Measurements from ENCODE around the gene YKT6. TPM values are rescaled to one million over a fixed set of nuclear protein-coding genes. Genes with fewer than 3 reads are reported as not detected.

Gene YKT6
- total RNA-seq, 1 donor from 2014 or later, result 53.3 TPM

- Histone ChIP-seq H3K27me3 (ENCODE audit: low read depth) (peaks cover 25% of the 10 kb centered on the region), H3K36me3 (peaks cover 5% of the 10 kb centered on the region), H3K27ac (replicated peaks) (no peak overlapping the region), H3K4me3 (no peak overlapping the region), H3K4me1 (no peaks in the 10 kb centered on the region), H3K9me3 (replicated peaks) (no peaks in the 10 kb centered on the region)
- intact Hi-C loops (cut with micrococcal nuclease), result no loop called here
- no peak for DNase-seq
- no peak for TF ChIP-seq CTCF (IDR thresholded peaks at IDR 0.05; ENCODE audit: borderline replicate concordance)
These were observed 23.5 kb downstream of the YKT6 start for GRCh38 chr7:44224080-44224973.

- intact Hi-C loops (cut with micrococcal nuclease), result no loop called here
- no peaks in the 10 kb centered on the region for H3K4me1 ChIP-seq
- H3K9me3 ChIP-seq (replicated peaks), result no peaks in the 10 kb centered on the region
- H3K27me3 ChIP-seq (ENCODE audit: low read depth), result peaks cover 25% of the 10 kb centered on the region
- H3K4me3 ChIP-seq, result no peak overlapping the region
- H3K27ac ChIP-seq (replicated peaks), result no peak overlapping the region
- TF ChIP-seq CTCF (IDR thresholded peaks at IDR 0.05; ENCODE audit: borderline replicate concordance), result no peak
- peaks cover 3% of the 10 kb centered on the region for H3K36me3 ChIP-seq
- DNase-seq, result no peak
These were observed 24.3 kb downstream of the YKT6 start for GRCh38 chr7:44224974-44225565.

GRCh38 chr7:44225566-44226395 lies 25.0 kb downstream of the YKT6 start:
- intact Hi-C loops (cut with micrococcal nuclease), result no loop called here
- TF ChIP-seq CTCF (IDR thresholded peaks at IDR 0.05; ENCODE audit: borderline replicate concordance), result no peak
- H3K4me1 ChIP-seq, result no peaks in the 10 kb centered on the region
- no peak for DNase-seq
- H3K4me3 ChIP-seq, result no peak overlapping the region
- no peak overlapping the region for H3K27ac ChIP-seq (replicated peaks)
- H3K27me3 ChIP-seq (ENCODE audit: low read depth), result peaks cover 25% of the 10 kb centered on the region
- H3K36me3 ChIP-seq, result no peaks in the 10 kb centered on the region
- H3K9me3 ChIP-seq (replicated peaks), result no peaks in the 10 kb centered on the region

- no peaks in the 10 kb centered on the region for H3K9me3 ChIP-seq (replicated peaks)
- no peak for DNase-seq
- peaks cover 21% of the 10 kb centered on the region for H3K27me3 ChIP-seq (ENCODE audit: low read depth)
- TF ChIP-seq CTCF (IDR thresholded peaks at IDR 0.05; ENCODE audit: borderline replicate concordance), result no peak
- intact Hi-C loops (cut with micrococcal nuclease), result no loop called here
- no peaks in the 10 kb centered on the region for H3K4me1 ChIP-seq
- no peak overlapping the region for H3K27ac ChIP-seq (replicated peaks)
- no peaks in the 10 kb centered on the region for H3K36me3 ChIP-seq
- no peak overlapping the region for H3K4me3 ChIP-seq
These were observed 25.6 kb downstream of the YKT6 start for GRCh38 chr7:44226396-44226753.

- H3K4me1 ChIP-seq, result no peaks in the 10 kb centered on the region
- no peaks in the 10 kb centered on the region for H3K36me3 ChIP-seq
- no peak overlapping the region for H3K27ac ChIP-seq (replicated peaks)
- H3K9me3 ChIP-seq (replicated peaks), result no peaks in the 10 kb centered on the region
- peaks cover 20% of the 10 kb centered on the region for H3K27me3 ChIP-seq (ENCODE audit: low read depth)
- H3K4me3 ChIP-seq, result no peak overlapping the region
- DNase-seq, result no peak
- no peak for TF ChIP-seq CTCF (IDR thresholded peaks at IDR 0.05; ENCODE audit: borderline replicate concordance)
- intact Hi-C loops (cut with micrococcal nuclease), result no loop called here
These were observed 27.1 kb downstream of the YKT6 start for GRCh38 chr7:44227911-44228310.

Measured in left ventricle myocardium inferior (tissue), 1 donor.